Suprapubic skin (tissue), 4 donors: Measurements from ENCODE around the gene PSTPIP1. TPM values are rescaled to one million over a fixed set of nuclear protein-coding genes. Genes with fewer than 3 reads are reported as not detected.

Source experiments
- DNase-seq, 2 donors: peaks; one replicate each; pipeline ENCODE4 v3.0.0-alpha.2; 2019; ENCODE audit warnings: low spot score in 2 of 2
- H3K27ac ChIP-seq: fragments of 200-600 bp; sonication (generic); one replicate; pipeline ENCODE4 v1.5.1; 2019
- H3K27me3 ChIP-seq: fragments of 200-600 bp; sonication (generic); one replicate; pipeline ENCODE4 v1.5.1; 2019
- H3K36me3 ChIP-seq: fragments of 200-600 bp; sonication (generic); one replicate; pipeline ENCODE4 v1.5.1; 2019
- H3K4me1 ChIP-seq: fragments of 200-600 bp; sonication (generic); one replicate; pipeline ENCODE4 v1.5.1; 2019
- H3K4me3 ChIP-seq: fragments of 200-600 bp; sonication (generic); one replicate; pipeline ENCODE4 v1.5.1; 2019; ENCODE audit warnings: mild to moderate bottlenecking
- H3K9me3 ChIP-seq: fragments of 200-600 bp; sonication (generic); one replicate; pipeline ENCODE4 v1.5.1; 2019
- CTCF ChIP-seq, 2 donors: fragments of 200-600 bp in 1 of 2; fragments of 450-650 bp in 1 of 2; sonication (generic) in 1 of 2; IDR thresholded peaks; one replicate each; pipeline ENCODE4 v1.5.1; 2016 to 2019; ENCODE audit warnings: antibody characterized with exemption in 2 of 2, mild to moderate bottlenecking in 1 of 2, moderate library complexity in 1 of 2
- EP300 ChIP-seq: sonication (generic); formaldehyde crosslinking; IDR thresholded peaks from one replicate; pipeline ENCODE4 v1.6.1; 2017; ENCODE audit warnings: antibody characterized with exemption
- POLR2A ChIP-seq, 2 donors: fragments of 450-650 bp; IDR thresholded peaks; one replicate each; pipeline ENCODE4 v1.6.1; 2017; ENCODE audit warnings: antibody characterized with exemption in 2 of 2, mild to moderate bottlenecking in 2 of 2, moderate library complexity in 2 of 2
- POLR2AphosphoS5 ChIP-seq, 3 donors: sonication (generic); formaldehyde crosslinking; IDR thresholded peaks; one replicate each; pipeline ENCODE4 v1.6.1; 2017; ENCODE audit warnings: antibody characterized with exemption in 3 of 3
- WGBS: methylation state at CpG from one replicate; pipeline ENCODE4 v1.1.5; 2018; 5-methylcytosine and 5-hydroxymethylcytosine counted together
- total RNA-seq, 4 donors: library from RNA; depleted of rRNA; stranded (reverse); fragments of >200 nt; gene quantifications; one replicate each; pipeline ENCODE4 v1.1.0, GENCODE V29; 2016

The PSTPIP1 gene
- total RNA-seq, 4 donors from 2014 or later, result 1.9 to 5.9 (median 2.6) TPM

GRCh38 chr15:76973362-76973743 lies 21.6 kb upstream of the PSTPIP1 start:
- peaks cover 8% of the 10 kb centered on the region for H3K4me1 ChIP-seq
- H3K4me3 ChIP-seq, result no peak overlapping the region
- H3K27me3 ChIP-seq, result no peaks in the 10 kb centered on the region
- no peak overlapping the region for H3K27ac ChIP-seq
- DNase-seq, result no peak
- no peaks in the 10 kb centered on the region for H3K36me3 ChIP-seq
- no peak for TF ChIP-seq POLR2AphosphoS5 (IDR thresholded peaks at IDR 0.05)
- TF ChIP-seq CTCF (IDR thresholded peaks at IDR 0.05), result peak in 1 of 2 donors; percentile 30
- WGBS, result 40% methylated on average over 4 of the region's 4 CpGs
- no peaks in the 10 kb centered on the region for H3K9me3 ChIP-seq

GRCh38 chr15:76973906-76974305 lies 21.0 kb upstream of the PSTPIP1 start:
- Histone ChIP-seq H3K4me1 (peaks cover 8% of the 10 kb centered on the region), H3K4me3 (no peak overlapping the region), H3K36me3 (no peaks in the 10 kb centered on the region), H3K27me3 (no peaks in the 10 kb centered on the region), H3K9me3 (no peaks in the 10 kb centered on the region), H3K27ac (no peak overlapping the region)
- WGBS, result 95% methylated on average over 2 of the region's 2 CpGs
- DNase-seq, result no peak
- TF ChIP-seq EP300 (no peak), CTCF (IDR thresholded peaks at IDR 0.05) (no peak), POLR2AphosphoS5 (IDR thresholded peaks at IDR 0.05) (no peak), POLR2A (IDR thresholded peaks at IDR 0.05) (no peak)

GRCh38 chr15:76974456-76975036 lies 20.4 kb upstream of the PSTPIP1 start:
- Histone ChIP-seq H3K9me3 (no peaks in the 10 kb centered on the region), H3K4me3 (no peak overlapping the region), H3K36me3 (no peaks in the 10 kb centered on the region), H3K27me3 (no peaks in the 10 kb centered on the region), H3K4me1 (peaks cover 8% of the 10 kb centered on the region), H3K27ac (no peak overlapping the region)
- TF ChIP-seq EP300 (no peak), POLR2AphosphoS5 (IDR thresholded peaks at IDR 0.05) (no peak), POLR2A (IDR thresholded peaks at IDR 0.05) (no peak), CTCF (IDR thresholded peaks at IDR 0.05) (no peak)
- WGBS, result 66% methylated on average over 4 of the region's 4 CpGs
- DNase-seq, result no peak

- Histone ChIP-seq H3K36me3 (no peaks in the 10 kb centered on the region), H3K27ac (no peak overlapping the region), H3K4me1 (peaks cover 8% of the 10 kb centered on the region), H3K9me3 (no peaks in the 10 kb centered on the region), H3K4me3 (no peak overlapping the region), H3K27me3 (no peaks in the 10 kb centered on the region)
- DNase-seq, result no peak
- TF ChIP-seq POLR2A (IDR thresholded peaks at IDR 0.05) (no peak), EP300 (no peak), POLR2AphosphoS5 (IDR thresholded peaks at IDR 0.05) (no peak), CTCF (IDR thresholded peaks at IDR 0.05) (no peak)
- 83% methylated on average over 1 of the region's 1 CpG for WGBS
Measured at GRCh38 chr15:76976141-76976540, 18.8 kb upstream of the PSTPIP1 start.

- no peak for DNase-seq
- Histone ChIP-seq H3K27me3 (no peaks in the 10 kb centered on the region), H3K36me3 (no peaks in the 10 kb centered on the region), H3K9me3 (no peaks in the 10 kb centered on the region), H3K4me1 (peaks cover 8% of the 10 kb centered on the region), H3K4me3 (no peak overlapping the region), H3K27ac (no peak overlapping the region)
- TF ChIP-seq EP300, result no peak
- no peak for TF ChIP-seq CTCF (IDR thresholded peaks at IDR 0.05)
- TF ChIP-seq POLR2A (IDR thresholded peaks at IDR 0.05), result no peak
- no peak for TF ChIP-seq POLR2AphosphoS5 (IDR thresholded peaks at IDR 0.05)
- WGBS, result 83% methylated on average over 5 of the region's 5 CpGs
Measured at GRCh38 chr15:76976572-76977270, 18.2 kb upstream of the PSTPIP1 start.
